Neural crest cell (in vitro differentiated cells): ENCODE measurements around the gene NAP1L1. TPM values are rescaled to one million over a fixed set of nuclear protein-coding genes. Genes with fewer than 3 reads are reported as not detected.

Experiments
- DNase-seq: peaks from one replicate; pipeline ENCODE4 v3.0.0; 2021; ENCODE audit warnings: low read depth, mixed read lengths, low spot score
- H3K27ac Mint-ChIP-seq: one replicate; pipeline ENCODE4 v1.8.0; 2021; ENCODE audit warnings: mild to moderate bottlenecking, mixed read lengths; ENCODE audit not compliant: unreplicated experiment
- H3K27me3 Mint-ChIP-seq: 2 replicates; pipeline ENCODE4 v1.8.0; 2021; ENCODE audit warnings: low read depth, mild to moderate bottlenecking, mixed read lengths
- H3K36me3 Mint-ChIP-seq: 2 replicates; pipeline ENCODE4 v1.8.0; 2021; ENCODE audit warnings: low read depth, mild to moderate bottlenecking, mixed read lengths
- H3K4me1 Mint-ChIP-seq: 2 replicates; pipeline ENCODE4 v1.8.0; 2021; ENCODE audit warnings: mixed read lengths
- H3K4me3 Mint-ChIP-seq: one replicate; pipeline ENCODE4 v1.8.0; 2021; ENCODE audit warnings: mild to moderate bottlenecking, mixed read lengths
- H3K9me3 Mint-ChIP-seq: 2 replicates; pipeline ENCODE4 v1.8.0; 2021; ENCODE audit warnings: mixed read lengths
- total RNA-seq: library from RNA; stranded (reverse); gene quantifications from 2 replicates; pipeline ENCODE4 v1.2.1, GENCODE V29; 2021
- TF ChIP-seq, protein P1 (sequence below): fragments of 200-600 bp; sonication (generic); conservative IDR thresholded peaks from 2 replicates; pipeline ENCODE4 v1.5.0; 2021; ENCODE audit warnings: antibody characterized with exemption, mild to moderate bottlenecking

The NAP1L1 gene
- total RNA-seq, 1 donor from 2014 or later, result 1,116 TPM

DNA sequence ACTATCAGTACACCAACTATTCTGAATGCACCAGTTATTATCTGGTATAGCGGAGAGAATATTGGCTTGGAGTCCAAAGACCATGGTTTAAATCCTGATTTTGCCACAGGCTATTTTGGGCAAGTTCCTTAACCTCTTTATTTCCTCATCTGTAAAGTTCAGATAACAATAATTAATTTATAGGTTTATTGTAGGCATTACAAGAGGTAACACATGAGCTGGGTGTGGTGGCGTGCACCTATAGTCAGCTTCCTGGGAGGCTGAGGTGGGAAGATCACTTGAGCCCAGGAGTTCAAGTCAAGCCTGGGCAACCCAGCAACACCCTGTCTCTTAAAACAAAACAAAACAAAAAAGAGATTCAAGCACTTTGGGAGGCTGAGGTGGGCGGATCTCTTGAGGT lies 76.1 kb downstream of the NAP1L1 start:
- DNase-seq, result no peak
- Mint-ChIP-seq H3K4me3 (no peak overlapping the region), H3K27me3 (no peaks in the 10 kb centered on the region), H3K27ac (no peak overlapping the region), H3K9me3 (peaks cover 12% of the 10 kb centered on the region), H3K36me3 (peaks cover 12% of the 10 kb centered on the region), H3K4me1 (peaks cover 27% of the 10 kb centered on the region)
- TF ChIP-seq, protein P1, sequence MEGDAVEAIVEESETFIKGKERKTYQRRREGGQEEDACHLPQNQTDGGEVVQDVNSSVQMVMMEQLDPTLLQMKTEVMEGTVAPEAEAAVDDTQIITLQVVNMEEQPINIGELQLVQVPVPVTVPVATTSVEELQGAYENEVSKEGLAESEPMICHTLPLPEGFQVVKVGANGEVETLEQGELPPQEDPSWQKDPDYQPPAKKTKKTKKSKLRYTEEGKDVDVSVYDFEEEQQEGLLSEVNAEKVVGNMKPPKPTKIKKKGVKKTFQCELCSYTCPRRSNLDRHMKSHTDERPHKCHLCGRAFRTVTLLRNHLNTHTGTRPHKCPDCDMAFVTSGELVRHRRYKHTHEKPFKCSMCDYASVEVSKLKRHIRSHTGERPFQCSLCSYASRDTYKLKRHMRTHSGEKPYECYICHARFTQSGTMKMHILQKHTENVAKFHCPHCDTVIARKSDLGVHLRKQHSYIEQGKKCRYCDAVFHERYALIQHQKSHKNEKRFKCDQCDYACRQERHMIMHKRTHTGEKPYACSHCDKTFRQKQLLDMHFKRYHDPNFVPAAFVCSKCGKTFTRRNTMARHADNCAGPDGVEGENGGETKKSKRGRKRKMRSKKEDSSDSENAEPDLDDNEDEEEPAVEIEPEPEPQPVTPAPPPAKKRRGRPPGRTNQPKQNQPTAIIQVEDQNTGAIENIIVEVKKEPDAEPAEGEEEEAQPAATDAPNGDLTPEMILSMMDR, result no peak

DNA sequence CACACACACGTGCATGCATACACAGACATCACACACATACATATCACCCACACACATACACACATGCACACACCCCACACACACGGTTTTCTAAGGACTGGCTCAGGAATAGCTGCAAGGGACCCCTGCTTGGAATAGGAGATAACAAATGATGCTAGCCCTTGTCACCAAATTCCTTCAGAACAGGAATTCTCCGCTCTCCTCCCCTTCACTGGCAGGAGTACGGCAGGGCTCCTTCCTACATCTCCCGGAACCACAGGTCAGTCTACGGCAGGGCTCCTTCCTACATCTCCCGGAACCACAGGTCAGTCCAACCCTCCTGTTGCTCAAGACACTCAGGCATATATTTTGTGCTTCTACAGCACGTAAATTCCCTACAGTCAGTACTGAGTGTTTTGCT lies 76.8 kb downstream of the NAP1L1 start:
- Mint-ChIP-seq H3K36me3 (peaks cover 14% of the 10 kb centered on the region), H3K4me3 (no peak overlapping the region), H3K27me3 (no peaks in the 10 kb centered on the region), H3K4me1 (peaks cover 30% of the 10 kb centered on the region), H3K9me3 (peaks cover 12% of the 10 kb centered on the region), H3K27ac (no peak overlapping the region)
- TF ChIP-seq, protein P1, result no peak
- DNase-seq, result no peak

DNA sequence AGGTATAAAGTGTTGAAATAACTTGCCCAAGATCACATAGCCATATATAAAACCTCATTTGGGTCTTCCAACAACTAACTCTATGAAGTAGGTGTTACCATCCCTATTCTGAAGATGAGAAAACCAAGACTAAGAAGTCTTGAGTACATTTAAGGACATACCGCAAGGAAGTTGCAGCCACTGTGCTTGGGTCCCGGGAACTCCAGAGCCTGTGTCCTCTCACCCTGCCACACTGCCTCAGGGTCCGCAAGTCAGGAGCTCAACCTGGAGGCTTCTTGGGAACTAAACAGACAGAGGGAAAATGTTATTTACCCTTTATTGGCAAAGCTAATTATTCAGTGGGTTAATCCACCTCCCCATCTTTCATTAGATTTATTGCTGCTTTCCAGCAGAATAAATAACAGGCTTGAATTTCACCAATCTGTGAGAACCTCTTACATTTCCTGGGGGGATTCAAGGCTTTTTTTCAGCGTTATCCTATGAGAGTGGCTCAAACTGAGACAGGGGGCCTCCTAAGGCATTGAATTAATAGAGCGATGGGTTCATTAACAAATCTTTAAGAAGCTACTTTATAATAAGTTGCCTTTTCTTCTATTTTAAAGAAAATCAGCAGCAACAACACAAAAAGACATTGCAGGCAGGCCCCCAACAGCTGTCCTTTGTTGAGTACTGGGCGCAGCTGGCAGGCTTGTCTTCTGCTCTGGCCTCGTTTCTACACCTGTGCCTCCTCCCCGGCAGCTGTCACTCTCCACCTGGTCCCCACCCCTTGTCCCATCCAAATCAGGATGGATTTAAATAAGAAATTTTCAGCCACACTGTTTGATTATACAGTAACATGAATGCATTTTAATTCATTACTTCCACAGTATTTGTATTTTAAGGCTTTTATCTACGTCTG lies 78.2 kb downstream of the NAP1L1 start:
- H3K36me3 Mint-ChIP-seq, result peaks cover 14% of the 10 kb centered on the region
- TF ChIP-seq, protein P1, result no peak
- H3K4me1 Mint-ChIP-seq, result peaks cover 30% of the 10 kb centered on the region
- no peak for DNase-seq
- H3K4me3 Mint-ChIP-seq, result no peak overlapping the region
- peaks cover 12% of the 10 kb centered on the region for H3K9me3 Mint-ChIP-seq
- H3K27ac Mint-ChIP-seq, result no peak overlapping the region
- H3K27me3 Mint-ChIP-seq, result no peaks in the 10 kb centered on the region

DNA sequence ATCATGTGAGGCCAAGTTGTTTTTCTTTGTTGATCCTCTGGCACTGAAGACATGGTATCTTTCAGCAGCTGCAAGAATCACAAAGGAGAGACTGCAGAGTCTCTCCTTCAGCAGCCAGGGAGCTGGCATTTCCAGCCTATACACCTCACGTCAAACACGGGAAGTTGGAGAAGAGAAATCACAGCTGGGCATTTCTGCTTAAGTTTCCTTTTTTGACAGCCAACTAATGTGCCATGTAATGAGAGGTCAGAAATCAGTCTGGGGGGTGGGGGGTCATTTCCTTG lies 81.2 kb downstream of the NAP1L1 start:
- Mint-ChIP-seq H3K4me1 (peaks cover 19% of the 10 kb centered on the region), H3K9me3 (peaks cover 12% of the 10 kb centered on the region), H3K36me3 (peaks cover 14% of the 10 kb centered on the region), H3K27ac (no peak overlapping the region), H3K27me3 (no peaks in the 10 kb centered on the region), H3K4me3 (no peak overlapping the region)
- no peak for DNase-seq
- TF ChIP-seq, protein P1, result no peak

DNA sequence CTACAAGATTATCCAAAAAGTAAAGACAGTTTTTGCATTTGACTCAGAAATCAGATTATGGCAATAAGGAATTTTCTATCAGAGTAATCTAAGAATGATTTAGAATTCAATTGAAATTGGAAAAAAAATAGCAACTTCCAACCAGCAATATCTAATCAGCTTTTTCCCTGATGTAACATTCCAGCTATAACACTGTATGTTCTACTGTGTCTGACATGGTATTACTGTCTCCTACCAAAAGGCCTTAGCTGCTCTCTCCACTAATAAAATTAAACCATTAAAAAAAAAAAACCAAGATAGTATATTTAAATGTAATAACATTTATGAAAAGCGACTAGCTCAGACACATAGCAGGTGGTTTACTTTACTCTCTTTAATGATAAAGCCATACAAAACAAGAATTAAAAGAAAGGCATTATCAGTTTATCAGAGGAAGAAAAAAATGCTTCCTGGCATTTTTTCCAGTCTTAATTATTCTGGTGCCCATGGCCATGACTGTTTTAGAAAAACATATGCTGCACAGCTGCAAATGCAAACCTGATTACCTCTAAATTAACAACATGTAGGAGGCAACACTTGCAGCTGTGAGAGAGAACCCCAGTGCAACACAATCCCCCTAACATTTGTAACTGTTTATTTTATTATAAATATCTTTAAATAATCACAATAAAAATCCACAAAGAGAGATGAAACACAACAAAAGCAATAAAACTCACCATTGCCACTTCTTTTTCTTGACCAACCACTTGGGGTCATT lies 81.7 kb downstream of the NAP1L1 start:
- H3K9me3 Mint-ChIP-seq, result peaks cover 12% of the 10 kb centered on the region
- no peaks in the 10 kb centered on the region for H3K27me3 Mint-ChIP-seq
- TF ChIP-seq, protein P1, result no peak
- peaks cover 19% of the 10 kb centered on the region for H3K4me1 Mint-ChIP-seq
- peaks cover 14% of the 10 kb centered on the region for H3K36me3 Mint-ChIP-seq
- DNase-seq, result no peak
- H3K27ac Mint-ChIP-seq, result no peak overlapping the region
- no peak overlapping the region for H3K4me3 Mint-ChIP-seq
